Activated CD4-positive, alpha-beta T cell treated with anti-CD3 and anti-CD28 coated beads for 24 hours (primary cell): ENCODE results near the gene ANKRD27.
"Not testable (repeated sequence)": the region's sequence is repeated elsewhere in the genome, so short reads cannot be mapped to it uniquely, and the experiment has no call there.

Source experiments
- DNase-seq, 2 donors: peaks; one replicate each; pipeline ENCODE4 v3.0.0-alpha.2; 2020; ENCODE audit warnings: low read depth in 2 of 2

Gene ANKRD27

GRCh38 chr19:32691291-32691951, 16.4 kb upstream of the ANKRD27 start, which contains the start of gene NUDT19:
TSS of gene NUDT19 (plus strand) at chr19:32691821. CDS start at chr19:32691961, 140 bp downstream.
- DNase-seq, result peak; percentile 64 to 76

- no peak for DNase-seq
Measured at GRCh38 chr19:32688311-32688710, 13.3 kb upstream of the ANKRD27 start.

GRCh38 chr19:32687681-32688080, 12.7 kb upstream of the ANKRD27 start:
- DNase-seq, result no peak

- DNase-seq, result no peak
Measured at GRCh38 chr19:32686847-32687475, 12.0 kb upstream of the ANKRD27 start.

GRCh38 chr19:32682317-32682716, 7.3 kb upstream of the ANKRD27 start:
- DNase-seq, result no peak

GRCh38 chr19:32680986-32681385, 6.0 kb upstream of the ANKRD27 start:
- DNase-seq, result no peak

- DNase-seq, result no peak
Measured at GRCh38 chr19:32677657-32678056, 2.7 kb upstream of the ANKRD27 start.

- DNase-seq, result no peak
Measured at GRCh38 chr19:32676895-32677359, 1.9 kb upstream of the ANKRD27 start.

GRCh38 chr19:32676186-32676894, 1.4 kb upstream of the ANKRD27 start:
- DNase-seq, result no peak

- peak in 1 of 2 donors; percentile 44 for DNase-seq
Measured at GRCh38 chr19:32675720-32676185, 773 bp upstream of the ANKRD27 start, which contains the start of gene RGS9BP. TSS of gene RGS9BP (plus strand) at chr19:32675848. CDS start at chr19:32676264, 416 bp downstream.

GRCh38 chr19:32674153-32674930, 638 bp downstream of the ANKRD27 start:
- no peak for DNase-seq

GRCh38 chr19:32673573-32673972, 1.4 kb downstream of the ANKRD27 start:
- no peak for DNase-seq

- no peak for DNase-seq
Measured at GRCh38 chr19:32672841-32673240, 2.1 kb downstream of the ANKRD27 start.

- no peak for DNase-seq
Measured at GRCh38 chr19:32671883-32672593, 2.9 kb downstream of the ANKRD27 start.

- no peak for DNase-seq
Measured at GRCh38 chr19:32669310-32669709, 5.7 kb downstream of the ANKRD27 start.

GRCh38 chr19:32666084-32666483, 8.9 kb downstream of the ANKRD27 start:
- no peak for DNase-seq

- DNase-seq, result no peak
Measured at GRCh38 chr19:32662186-32662585, 12.8 kb downstream of the ANKRD27 start.

GRCh38 chr19:32661318-32661717, 13.7 kb downstream of the ANKRD27 start:
- DNase-seq, result no peak

- DNase-seq, result no peak
Measured at GRCh38 chr19:32658527-32658926, 16.5 kb downstream of the ANKRD27 start.

- no peak for DNase-seq
Measured at GRCh38 chr19:32658075-32658474, 16.9 kb downstream of the ANKRD27 start.

GRCh38 chr19:32656379-32656778, 18.6 kb downstream of the ANKRD27 start:
- not testable (repeated sequence) for DNase-seq
